Embryonic facial prominence (tissue), 1 donor: ENCODE data around the gene ABCA9.
"Not testable (repeated sequence)": the region's sequence is repeated elsewhere in the genome, so short reads cannot be mapped to it uniquely, and the experiment has no call there.

Experiments
- DNase-seq: peaks from one replicate; pipeline ENCODE4 v3.0.0-alpha.2; 2016; ENCODE audit errors: extremely low spot score

Gene ABCA9

DNA sequence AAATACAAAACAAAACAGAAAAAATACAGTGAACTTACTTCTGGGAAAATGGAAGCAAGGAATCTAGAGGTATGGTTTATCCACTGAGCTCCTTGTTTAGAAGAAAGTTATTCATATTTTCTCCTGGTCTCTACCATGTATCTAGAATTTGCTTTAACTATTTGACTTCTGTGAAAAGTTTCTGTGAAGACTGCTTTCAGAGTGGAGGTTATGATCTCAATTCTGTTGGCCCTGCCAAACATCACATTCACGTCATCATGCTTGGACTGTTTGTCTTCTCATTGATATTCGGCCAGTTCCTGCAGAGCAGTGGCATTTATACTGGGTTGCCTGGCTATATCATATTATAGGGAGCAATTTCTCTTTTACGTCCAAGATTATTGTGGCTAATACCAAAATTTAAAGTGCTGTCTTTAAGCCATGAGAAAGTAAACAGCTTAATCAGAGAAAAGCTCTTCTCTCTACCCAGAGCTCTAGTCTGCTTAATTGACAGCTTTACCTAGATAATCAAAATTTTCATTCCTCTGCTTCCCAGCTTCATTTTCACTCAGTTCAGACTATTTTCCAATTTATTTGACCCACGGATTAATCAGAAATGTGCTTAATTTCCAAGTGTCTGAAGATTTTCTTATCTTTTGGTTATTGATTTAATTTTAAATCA lies 105.4 kb downstream of the ABCA9 start, which contains the start of gene ABCA8:
ABCA8 (minus strand) TSS at position 212 of the 661 bp plus-strand sequence. CDS start 13,358 bp downstream, outside the sequence.
- no peak for DNase-seq

DNA sequence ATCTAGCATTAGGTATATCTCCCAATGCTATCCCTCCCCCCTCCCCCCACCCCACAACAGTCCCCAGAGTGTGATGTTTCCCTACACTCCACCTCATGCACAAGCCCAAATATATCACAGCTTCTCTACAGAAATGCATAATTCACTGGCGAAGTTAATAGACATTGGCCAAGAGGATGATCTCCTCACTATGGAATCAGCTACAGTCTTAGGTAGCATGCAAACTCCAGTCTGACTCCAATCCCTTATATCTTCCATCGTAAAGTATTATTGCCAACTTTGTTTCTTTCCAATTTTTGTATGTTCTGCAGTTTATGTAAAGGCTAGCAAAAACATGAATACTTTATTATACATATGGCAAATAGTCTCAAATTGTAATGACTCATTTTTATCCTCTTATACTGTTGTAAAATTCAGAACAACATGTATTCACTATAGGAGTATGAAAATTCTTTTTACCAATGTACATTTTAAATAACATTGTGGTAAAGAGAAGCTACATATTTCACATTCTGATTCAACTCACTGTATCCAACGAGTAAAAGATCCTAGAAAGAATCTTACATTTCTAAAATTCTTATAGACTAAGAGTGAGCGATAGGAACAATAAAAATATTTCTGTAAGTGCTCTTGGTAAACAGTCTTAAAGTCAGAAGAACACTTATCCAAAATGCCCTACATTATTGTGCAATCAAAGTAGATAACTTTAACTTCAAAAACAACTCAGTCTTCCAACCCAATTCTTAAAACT lies 106.4 kb downstream of the ABCA9 start:
- no peak for DNase-seq

DNA sequence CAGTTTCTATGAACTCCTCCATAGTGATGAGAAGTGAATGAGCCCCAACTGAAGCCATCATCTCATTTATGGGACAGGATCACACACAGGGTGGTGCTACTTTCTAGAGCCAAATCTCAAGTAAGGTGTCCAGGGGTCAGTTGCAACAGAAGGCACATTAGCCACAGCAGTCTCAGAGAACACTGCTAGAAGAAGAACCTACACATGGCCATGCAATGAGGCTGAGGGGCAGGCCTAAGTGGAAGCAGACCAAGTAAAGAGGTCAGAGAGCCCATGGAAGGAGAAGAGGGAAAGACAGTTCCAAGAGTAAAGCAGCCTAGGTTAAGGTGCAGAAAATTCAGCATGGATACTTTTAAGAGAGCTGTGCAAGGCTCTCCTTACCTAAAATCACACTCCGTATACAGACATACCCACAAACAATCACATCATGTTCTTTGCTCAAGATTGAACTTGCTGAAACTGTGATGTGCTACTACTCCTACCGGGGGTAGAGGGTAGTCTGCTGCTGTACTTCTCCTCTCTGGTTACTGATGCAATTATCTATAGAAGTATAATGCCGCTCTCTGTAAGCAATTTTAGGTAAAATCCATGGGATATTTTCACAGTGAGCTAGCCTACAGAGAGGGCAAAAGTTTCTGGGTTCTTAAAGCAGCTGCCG lies 107.3 kb downstream of the ABCA9 start:
- DNase-seq = no peak

DNA sequence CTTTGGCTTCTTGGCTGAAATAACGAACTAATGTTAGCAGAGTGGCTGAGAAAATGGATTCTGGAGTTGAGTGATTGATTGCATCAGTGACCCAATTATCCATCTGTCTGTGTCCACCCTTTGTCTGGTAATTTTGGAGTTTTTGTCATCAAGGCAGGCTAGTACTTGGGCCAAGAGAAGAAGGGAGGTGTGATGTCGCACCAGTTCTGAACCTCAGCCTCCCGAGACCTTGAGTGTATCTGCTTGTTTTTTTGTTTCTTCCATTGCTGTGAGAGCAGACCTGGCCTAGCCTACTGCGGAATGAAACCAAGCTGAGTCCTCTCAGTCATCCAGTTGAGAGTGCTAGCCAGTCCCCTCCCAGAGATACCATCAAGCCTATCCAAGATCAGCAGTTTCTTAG lies 110.0 kb downstream of the ABCA9 start:
- no peak for DNase-seq

DNA sequence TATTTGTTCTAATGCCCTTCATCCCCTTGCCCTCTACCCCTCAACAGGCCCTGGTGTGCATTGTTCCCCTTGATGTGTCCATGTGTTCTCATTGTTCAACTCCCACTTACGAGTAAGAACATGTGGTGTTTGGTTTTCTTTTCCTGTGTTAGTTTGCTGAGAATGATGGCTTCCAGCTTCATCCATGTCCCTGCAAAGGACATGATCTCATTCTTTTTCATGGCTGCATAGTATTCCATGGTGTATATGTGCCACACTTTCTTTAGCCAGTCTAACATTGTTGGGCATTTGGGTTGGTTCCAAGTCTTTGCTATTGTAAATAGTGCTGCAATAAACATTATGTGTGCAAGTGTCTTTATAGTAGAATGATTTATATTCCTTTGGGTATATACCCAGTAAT lies 112.9 kb downstream of the ABCA9 start:
- not testable (repeated sequence) for DNase-seq

DNA sequence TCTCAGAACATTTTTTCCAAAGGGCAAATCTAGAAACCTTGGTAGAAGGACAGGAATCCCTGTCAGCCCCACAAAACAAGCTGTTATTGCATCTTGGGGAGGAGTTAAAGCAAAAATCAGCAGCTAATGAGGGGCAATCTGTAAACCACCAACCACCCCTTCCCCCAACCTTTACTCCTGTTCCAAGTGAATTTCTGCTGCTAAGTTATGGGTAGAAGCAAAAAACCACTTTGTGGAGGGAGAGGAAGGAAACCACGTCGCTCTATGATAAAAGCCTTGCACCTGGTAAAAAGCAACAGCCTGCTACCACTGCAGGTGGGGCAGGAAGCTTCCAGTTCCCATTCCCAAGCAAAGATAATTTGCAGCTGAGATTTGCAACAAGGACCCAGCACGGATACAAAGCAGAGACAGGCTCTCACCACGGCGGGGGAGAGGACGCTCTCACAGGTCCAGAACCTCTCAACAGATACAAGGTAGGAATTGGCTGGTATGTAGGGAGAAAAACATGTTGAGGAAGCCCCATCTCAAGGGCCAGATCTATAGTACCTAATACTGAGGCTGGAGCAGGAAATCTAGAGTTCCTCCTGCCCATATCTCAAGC lies 116.2 kb downstream of the ABCA9 start:
- DNase-seq = no peak

DNA sequence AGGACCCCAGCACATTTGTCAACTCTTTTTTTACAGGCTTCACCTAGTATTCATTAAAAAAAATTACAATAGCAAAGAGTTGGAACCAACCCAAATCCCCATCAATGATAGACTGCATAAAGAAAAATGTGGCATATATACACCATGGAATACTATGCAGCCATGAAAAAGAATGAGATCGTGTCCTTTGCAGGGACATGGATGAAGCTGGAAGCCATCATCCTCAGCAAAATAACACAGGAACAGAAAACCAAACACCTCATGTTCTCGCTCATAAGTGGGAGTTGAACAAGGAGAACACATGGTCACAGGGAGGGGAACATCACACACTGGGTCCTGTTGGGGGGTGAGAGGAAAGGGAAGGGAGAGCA lies 116.9 kb downstream of the ABCA9 start:
- DNase-seq = not testable (repeated sequence)

DNA sequence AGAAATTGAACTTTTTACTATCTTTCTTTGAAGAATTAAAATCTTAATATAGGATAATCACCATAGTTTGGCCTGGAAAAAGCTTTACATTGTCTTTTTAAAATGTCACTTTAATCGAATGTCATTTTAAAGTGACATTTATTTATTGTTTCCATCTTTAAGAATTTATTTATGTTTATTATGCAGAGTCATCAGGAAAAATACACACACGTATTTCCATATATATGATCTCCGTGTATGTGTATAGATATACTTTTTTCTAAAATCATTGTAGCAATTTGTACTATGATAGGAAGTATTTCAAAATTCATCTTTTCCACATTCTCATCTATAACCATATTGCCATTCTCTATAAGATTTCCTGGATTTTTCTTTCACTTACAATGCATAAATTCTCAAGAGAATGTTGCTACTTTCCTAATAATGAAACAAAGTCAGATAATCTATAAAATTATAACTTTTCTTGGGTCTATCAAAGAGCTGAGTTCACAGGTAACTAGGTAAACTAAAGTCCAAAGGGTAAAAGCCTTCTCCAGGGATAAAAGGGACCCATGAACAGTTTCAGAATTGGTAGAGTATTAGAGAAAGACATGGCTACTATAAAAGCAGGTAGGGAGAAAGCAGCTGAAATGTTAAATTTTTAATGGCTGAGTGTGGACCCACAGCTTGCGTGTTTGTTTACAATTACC lies 117.5 kb downstream of the ABCA9 start:
- no peak for DNase-seq

DNA sequence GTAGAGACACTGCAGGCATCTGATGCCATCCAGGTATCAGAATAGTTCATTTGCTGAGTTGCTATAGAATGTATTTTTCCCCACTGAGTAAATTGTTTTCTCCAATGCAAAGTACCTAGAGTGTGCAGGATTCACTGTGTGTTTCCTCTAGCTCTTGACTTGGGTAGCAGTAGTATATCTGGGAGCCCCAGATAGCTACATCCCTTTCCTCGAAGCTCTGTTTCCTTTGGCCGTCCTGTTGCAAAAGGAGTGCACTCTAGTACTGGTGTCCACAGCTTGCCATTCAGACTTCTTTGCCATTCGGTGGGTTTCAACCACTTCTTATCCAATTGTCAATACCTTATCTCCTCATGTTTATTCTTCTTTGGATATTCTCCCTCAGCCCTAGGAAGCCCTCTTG lies 118.3 kb downstream of the ABCA9 start:
- no peak for DNase-seq

DNA sequence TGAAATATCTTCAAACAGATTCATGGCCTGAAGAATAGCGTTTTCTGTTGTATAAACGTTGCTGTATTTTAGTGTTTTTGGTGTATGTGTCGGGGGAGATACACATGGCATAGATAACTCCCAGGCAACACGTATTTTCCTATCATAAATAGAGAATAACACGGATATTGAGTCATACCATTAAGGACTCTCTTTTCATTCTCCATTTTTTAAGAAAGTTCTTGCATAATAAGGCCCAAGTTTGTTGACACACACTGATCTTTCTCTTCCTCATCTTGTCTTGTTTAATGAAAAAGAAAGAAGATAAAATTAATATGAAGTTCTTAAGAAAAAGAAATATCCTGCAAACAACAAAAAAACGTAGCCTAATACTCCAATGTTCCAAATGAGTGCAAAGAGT lies 119.0 kb downstream of the ABCA9 start:
- DNase-seq = no peak

DNA sequence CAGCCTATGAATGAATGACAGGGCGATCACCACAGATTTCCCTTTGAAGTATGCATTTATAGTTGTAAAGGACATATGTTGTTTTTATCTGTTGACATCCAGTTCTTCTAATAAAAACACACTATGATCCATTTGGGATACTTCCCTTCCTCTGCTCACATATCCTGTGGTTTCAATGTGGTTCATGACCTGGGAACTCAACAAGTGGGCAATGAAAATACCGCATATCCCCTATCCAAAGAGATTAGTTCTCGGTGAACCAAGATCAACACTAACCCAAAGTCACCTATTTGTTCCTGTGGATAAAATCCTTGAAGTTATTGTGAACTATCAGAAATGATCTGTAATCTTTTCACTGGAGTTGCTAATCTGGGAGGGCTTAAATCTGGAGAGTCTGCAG lies 121.5 kb downstream of the ABCA9 start:
- DNase-seq = no peak

DNA sequence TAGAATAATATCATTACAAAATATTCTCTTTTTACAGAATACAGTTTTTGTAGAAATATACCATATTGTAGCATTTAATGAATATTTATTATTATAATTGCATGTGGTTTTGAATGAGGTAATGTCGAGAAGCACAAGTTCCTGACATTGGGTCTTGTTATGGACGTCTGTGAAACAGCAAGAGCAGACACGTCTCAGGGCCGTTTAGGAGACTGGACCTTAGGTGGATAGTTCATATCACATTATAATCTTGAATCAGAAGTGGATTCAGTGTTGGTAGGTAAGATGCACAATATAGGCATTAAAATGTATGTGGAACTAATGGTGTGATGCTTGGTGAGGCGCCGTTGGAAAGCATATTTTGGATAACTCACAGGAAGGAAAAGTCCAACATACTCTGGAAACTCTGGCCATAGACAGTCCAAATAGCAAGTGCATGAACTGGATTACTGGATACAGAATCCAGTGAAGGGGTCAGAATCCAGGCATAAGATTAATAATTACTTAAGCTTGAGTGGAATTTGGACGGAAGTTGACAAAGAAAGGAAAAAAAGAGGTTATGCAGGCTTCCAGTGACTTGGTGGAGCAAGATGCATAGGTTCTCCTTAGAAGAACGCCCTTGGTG lies 122.7 kb downstream of the ABCA9 start:
- no peak for DNase-seq

DNA sequence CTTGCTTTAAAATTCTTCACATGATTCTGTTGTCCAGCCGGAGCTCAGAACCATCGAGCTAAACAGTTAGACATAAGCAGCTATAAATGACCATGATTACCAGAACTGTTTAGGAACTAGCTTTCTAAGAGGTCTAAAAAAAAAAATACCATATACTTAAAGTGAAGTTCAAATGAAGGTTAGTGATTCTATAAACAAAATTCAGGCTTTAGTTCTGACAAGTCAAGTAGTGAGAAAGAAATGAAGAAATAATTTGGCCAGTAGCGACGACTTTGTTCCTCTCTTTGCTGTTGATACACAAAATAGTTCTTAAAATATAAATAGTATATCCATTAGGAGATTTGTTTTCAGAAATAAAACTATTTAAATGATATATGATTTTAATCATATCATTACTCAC lies 133.2 kb downstream of the ABCA9 start:
- no peak for DNase-seq

DNA sequence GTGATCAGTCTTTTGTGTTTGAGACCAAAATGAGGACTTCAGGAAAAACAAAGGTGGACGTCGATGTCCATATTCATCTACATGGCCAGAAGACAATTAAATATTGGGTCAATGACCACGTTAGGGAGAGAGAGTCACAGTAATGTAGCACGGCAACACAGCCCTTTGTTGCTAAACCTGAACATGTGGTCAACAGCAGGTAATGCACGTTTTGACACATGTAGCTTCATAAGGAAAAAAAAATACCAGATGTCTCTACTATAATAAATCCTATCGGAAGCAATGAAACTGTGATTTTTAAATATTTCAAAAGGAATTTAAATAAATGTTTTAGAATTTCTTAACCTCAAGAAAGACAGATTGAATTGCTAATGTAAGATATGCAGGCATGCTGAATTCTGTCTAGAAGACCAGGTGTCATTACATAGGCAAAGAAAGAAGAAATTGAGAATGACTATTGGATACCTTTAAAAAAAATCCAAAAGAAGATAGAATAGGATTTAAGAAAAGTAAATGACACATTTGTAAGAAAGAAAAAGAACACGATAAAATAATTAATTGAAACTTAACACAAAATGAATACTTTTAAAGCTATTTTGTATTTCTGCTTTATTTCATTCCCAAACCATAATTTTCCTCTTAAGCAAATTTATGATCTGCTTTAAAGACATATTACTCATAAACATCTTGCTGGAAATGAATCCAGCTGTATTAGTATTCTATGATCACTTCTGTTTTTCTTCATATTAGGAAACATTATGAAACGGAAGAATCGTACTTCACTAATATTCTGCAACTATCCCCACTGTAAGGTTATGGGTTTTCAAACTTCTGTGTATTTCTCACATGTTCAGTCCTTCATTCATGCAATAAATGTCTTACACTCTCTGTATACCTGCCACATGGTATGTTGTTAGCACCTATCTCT lies 135.7 kb downstream of the ABCA9 start:
- DNase-seq = no peak
